OCI-LY1 (cell line): ENCODE results near the gene BABAM2.

ENCODE experiments used
- H2AFZ ChIP-seq: fragments of 200-600 bp; sonication (generic), shearing (Covaris generic); 2 replicates; pipeline ENCODE4 v1.6.0; 2014; ENCODE audit warnings: antibody characterized with exemption, mild to moderate bottlenecking, low read length
- H3F3A ChIP-seq: fragments of 200-600 bp; sonication (generic), shearing (Covaris generic); 2 replicates; pipeline ENCODE4 v1.6.0; 2014; ENCODE audit warnings: mild to moderate bottlenecking, antibody characterized with exemption, low read length, moderate library complexity; ENCODE audit not compliant: insufficient read depth
- H3K27ac ChIP-seq: fragments of 200-600 bp; sonication (generic); 2 replicates; pipeline ENCODE4 v1.5.1; 2014; ENCODE audit warnings: low read length, mixed run types, mild to moderate bottlenecking, low read depth; ENCODE audit not compliant: poor library complexity, severe bottlenecking
- H3K27me3 ChIP-seq: fragments of 200-600 bp; sonication (generic); 2 replicates; pipeline ENCODE4 v1.6.0; 2014; ENCODE audit warnings: antibody characterized with exemption, mild to moderate bottlenecking, low read length, moderate library complexity; ENCODE audit not compliant: insufficient read depth
- H3K36me3 ChIP-seq: fragments of 200-600 bp; sonication (generic); 2 replicates; pipeline ENCODE4 v1.6.1; 2014; ENCODE audit warnings: mild to moderate bottlenecking, antibody characterized with exemption, low read length, moderate library complexity, mixed read lengths; ENCODE audit not compliant: insufficient read depth
- H3K4me1 ChIP-seq: fragments of 200-600 bp; sonication (generic); 2 replicates; pipeline ENCODE4 v1.5.1; 2014; ENCODE audit warnings: mild to moderate bottlenecking, low read length, moderate library complexity; ENCODE audit not compliant: insufficient read depth, severe bottlenecking
- H3K4me2 ChIP-seq: fragments of 200-600 bp; sonication (generic), shearing (Covaris generic); 2 replicates; pipeline ENCODE4 v1.6.1; 2014; ENCODE audit warnings: low read length
- H3K4me3 ChIP-seq: fragments of 200-600 bp; sonication (generic); 2 replicates; pipeline ENCODE4 v1.5.1; 2014; ENCODE audit warnings: low read length, low read depth, mild to moderate bottlenecking, mixed read lengths; ENCODE audit not compliant: poor library complexity, severe bottlenecking
- H3K79me2 ChIP-seq: fragments of 200-600 bp; shearing (Covaris generic); 2 replicates; pipeline ENCODE4 v1.6.1; 2016; ENCODE audit warnings: mixed run types, low read length, mixed read lengths; ENCODE audit not compliant: insufficient read depth
- H3K9ac ChIP-seq: fragments of 200-600 bp; sonication (generic), shearing (Covaris generic); 2 replicates; pipeline ENCODE4 v1.6.1; 2014; ENCODE audit warnings: mild to moderate bottlenecking, low read length, mixed read lengths
- H3K9me2 ChIP-seq: fragments of 200-600 bp; sonication (generic), shearing (Covaris generic); 2 replicates; pipeline ENCODE4 v1.6.1; 2014; ENCODE audit warnings: low read depth, mild to moderate bottlenecking, low read length, mixed read lengths
- H3K9me3 ChIP-seq: fragments of 200-600 bp; shearing (Covaris generic); 2 replicates; pipeline ENCODE4 v1.6.1; 2014; ENCODE audit warnings: low read length, mixed read lengths
- H4K20me1 ChIP-seq: fragments of 200-600 bp; sonication (generic), shearing (Covaris generic); 2 replicates; pipeline ENCODE4 v1.6.0; 2016; ENCODE audit warnings: mild to moderate bottlenecking, low read length; ENCODE audit not compliant: insufficient read depth
- CTCF ChIP-seq: fragments of 200-600 bp; sonication (generic), shearing (Covaris generic); IDR thresholded peaks from 2 replicates; pipeline ENCODE4 v1.5.1; 2017; ENCODE audit warnings: mild to moderate bottlenecking, antibody characterized with exemption, low read length, moderate library complexity, mixed read lengths
- EZH2 ChIP-seq: fragments of 200-600 bp; sonication (generic), shearing (Covaris generic); IDR thresholded peaks from 2 replicates; pipeline ENCODE4 v1.8.0; 2017; ENCODE audit warnings: borderline replicate concordance, mixed run types, mild to moderate bottlenecking, antibody characterized with exemption, low read length, moderate library complexity, mixed read lengths

BABAM2 gene

GRCh38 chr2:28381225-28382180 lies 491.0 kb downstream of the BABAM2 start:
- H3K4me1 ChIP-seq = no peaks in the 10 kb centered on the region
- TF ChIP-seq CTCF (no peak), EZH2 (no peak)
- no peaks in the 10 kb centered on the region for H4K20me1 ChIP-seq
- no peak overlapping the region for H2AFZ ChIP-seq
- no peaks in the 10 kb centered on the region for H3F3A ChIP-seq
- H3K9me3 ChIP-seq = no peaks in the 10 kb centered on the region
- H3K9ac ChIP-seq = no peak overlapping the region
- H3K4me2 ChIP-seq = no peak overlapping the region
- no peaks in the 10 kb centered on the region for H3K79me2 ChIP-seq
- H3K27ac ChIP-seq = no peak overlapping the region
- H3K4me3 ChIP-seq = no peak overlapping the region
- H3K9me2 ChIP-seq = no peaks in the 10 kb centered on the region
- H3K36me3 ChIP-seq = no peaks in the 10 kb centered on the region
- H3K27me3 ChIP-seq = 0 out of 2 replicates have a peak, but pooled peaks cover 4% of the 10 kb centered on the region

GRCh38 chr2:28382755-28383154 lies 492.2 kb downstream of the BABAM2 start:
- H3K36me3 ChIP-seq = no peaks in the 10 kb centered on the region
- H3K27ac ChIP-seq = no peak overlapping the region
- no peaks in the 10 kb centered on the region for H3F3A ChIP-seq
- no peak overlapping the region for H3K9ac ChIP-seq
- no peak overlapping the region for H2AFZ ChIP-seq
- H3K4me3 ChIP-seq = no peak overlapping the region
- H3K9me2 ChIP-seq = no peaks in the 10 kb centered on the region
- 0 out of 2 replicates have a peak, but pooled peaks cover 6% of the 10 kb centered on the region for H3K27me3 ChIP-seq
- TF ChIP-seq CTCF = no peak
- TF ChIP-seq EZH2 = no peak
- H4K20me1 ChIP-seq = no peaks in the 10 kb centered on the region
- H3K4me1 ChIP-seq = no peaks in the 10 kb centered on the region
- H3K79me2 ChIP-seq = no peaks in the 10 kb centered on the region
- no peak overlapping the region for H3K4me2 ChIP-seq
- no peaks in the 10 kb centered on the region for H3K9me3 ChIP-seq

GRCh38 chr2:28387082-28387960 lies 496.8 kb downstream of the BABAM2 start:
- TF ChIP-seq EZH2 (no peak), CTCF (no peak)
- Histone ChIP-seq H3K9me3 (no peaks in the 10 kb centered on the region), H2AFZ (no peak overlapping the region), H3K4me2 (no peak overlapping the region), H3K27ac (no peak overlapping the region), H3F3A (no peaks in the 10 kb centered on the region), H3K36me3 (no peaks in the 10 kb centered on the region), H3K9ac (no peak overlapping the region), H4K20me1 (no peaks in the 10 kb centered on the region), H3K27me3 (0 out of 2 replicates have a peak, but pooled peaks cover 6% of the 10 kb centered on the region), H3K9me2 (no peaks in the 10 kb centered on the region), H3K79me2 (no peaks in the 10 kb centered on the region), H3K4me3 (no peak overlapping the region), H3K4me1 (peaks cover 11% of the 10 kb centered on the region)
